A204.1 (cell line): ENCODE data around the gene TPO.
"Not testable (repeated sequence)": the region's sequence is repeated elsewhere in the genome, so short reads cannot be mapped to it uniquely, and the experiment has no call there.

Source experiments
- FAIRE-seq: peaks from 2 replicates; lab custom pipeline; 2012; peaks lifted over from hg19 to GRCh38; lab: Jason Lieb, UNC

TPO gene

GRCh38 chr2:1486670-1487069, 73.4 kb downstream of the TPO start:
- FAIRE-seq, result no peak

DNA sequence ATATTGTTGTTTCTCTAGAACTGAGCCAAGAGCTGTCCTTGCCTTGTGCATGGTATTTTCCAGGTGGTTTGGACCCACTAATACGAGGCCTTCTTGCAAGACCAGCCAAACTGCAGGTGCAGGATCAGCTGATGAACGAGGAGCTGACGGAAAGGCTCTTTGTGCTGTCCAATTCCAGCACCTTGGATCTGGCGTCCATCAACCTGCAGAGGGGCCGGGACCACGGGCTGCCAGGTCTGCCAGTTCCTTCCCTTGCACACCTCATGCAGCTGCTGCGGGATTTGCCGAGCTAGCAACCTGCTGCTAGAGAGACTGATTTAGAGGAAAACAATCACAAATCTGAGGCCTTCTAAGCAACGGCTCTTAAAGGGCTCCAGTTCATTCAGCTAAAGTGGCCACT, 74.5 kb downstream of the TPO start:
- no peak for FAIRE-seq

- FAIRE-seq, result no peak
Measured at GRCh38 chr2:1488181-1488671, 75.0 kb downstream of the TPO start.

DNA sequence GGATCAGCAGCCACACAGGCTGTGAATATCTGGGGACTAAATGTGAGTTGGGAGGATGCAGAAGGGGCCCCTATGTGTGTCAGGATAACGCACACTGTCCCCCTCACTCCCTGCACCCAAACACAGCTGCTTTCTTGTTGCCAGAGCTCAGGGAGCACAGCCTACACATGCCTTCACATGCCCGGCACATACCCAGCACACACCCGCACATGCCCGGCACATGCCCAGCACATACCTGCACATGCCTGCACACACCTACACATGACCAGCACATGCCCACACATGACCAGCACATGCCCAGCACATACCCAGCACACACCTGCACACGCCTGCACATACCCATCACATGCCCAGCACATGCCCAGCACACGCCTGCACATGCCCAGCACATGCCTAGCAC, 75.6 kb downstream of the TPO start:
- FAIRE-seq, result no peak

- no peak for FAIRE-seq
Measured at GRCh38 chr2:1489486-1489885, 76.2 kb downstream of the TPO start.

DNA sequence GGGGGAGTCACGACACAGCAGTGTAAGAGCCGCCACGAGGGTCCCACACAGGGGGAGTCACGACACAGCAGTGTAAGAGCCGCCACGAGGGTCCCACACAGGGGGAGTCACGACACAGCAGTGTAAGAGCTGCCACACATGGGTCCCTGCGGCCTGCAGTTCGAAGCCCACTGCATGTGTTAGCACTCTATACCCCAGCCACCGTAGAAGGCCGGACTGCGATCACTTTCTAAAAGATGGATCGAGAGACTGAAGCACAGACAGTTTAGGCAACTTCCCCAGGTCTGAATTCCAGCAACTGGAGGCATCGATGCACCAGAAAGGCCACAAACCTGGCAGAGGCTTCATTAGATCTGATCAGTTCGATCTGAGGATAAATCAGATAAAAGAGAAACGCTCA, 77.1 kb downstream of the TPO start:
- not testable (repeated sequence) for FAIRE-seq

DNA sequence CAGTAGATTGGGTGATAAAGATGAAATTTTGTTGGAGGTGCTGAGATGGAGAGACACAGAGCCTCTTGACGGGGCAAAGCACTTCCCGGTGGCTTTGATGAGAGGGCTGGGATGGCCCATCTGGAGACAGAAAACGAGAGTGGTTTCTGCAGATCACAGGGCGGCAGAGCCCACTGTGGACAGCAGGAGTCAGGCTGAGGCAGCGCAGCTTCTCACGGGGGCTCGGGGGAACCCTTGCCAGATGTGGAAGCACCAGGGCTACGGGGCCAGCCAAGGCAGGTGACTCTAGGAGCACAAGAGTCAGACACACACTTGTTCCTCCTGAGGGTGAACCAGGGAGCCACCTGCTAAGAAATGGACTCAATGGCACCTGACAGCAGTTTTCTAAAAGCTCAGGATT, 78.5 kb downstream of the TPO start:
- no peak for FAIRE-seq

DNA sequence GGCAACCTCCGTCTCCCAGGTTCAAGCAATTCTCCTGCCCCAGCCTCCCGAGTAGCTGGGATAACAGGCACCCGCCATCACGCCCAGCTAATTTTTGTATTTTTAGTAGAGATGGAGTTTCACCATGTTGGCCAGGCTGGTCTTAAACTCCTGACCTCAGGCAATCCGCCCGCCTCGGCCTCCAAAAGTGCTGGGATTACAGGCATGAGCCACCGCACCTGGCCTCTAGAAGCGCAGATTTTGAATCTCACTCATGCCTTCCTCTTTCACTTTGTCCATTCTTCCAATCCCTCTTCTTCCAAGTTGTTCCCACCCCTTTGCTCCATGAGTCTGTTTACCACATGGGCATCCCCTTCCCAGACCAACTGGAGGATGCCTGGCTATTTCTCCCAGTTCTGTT, 79.0 kb downstream of the TPO start:
- FAIRE-seq, result not testable (repeated sequence)

DNA sequence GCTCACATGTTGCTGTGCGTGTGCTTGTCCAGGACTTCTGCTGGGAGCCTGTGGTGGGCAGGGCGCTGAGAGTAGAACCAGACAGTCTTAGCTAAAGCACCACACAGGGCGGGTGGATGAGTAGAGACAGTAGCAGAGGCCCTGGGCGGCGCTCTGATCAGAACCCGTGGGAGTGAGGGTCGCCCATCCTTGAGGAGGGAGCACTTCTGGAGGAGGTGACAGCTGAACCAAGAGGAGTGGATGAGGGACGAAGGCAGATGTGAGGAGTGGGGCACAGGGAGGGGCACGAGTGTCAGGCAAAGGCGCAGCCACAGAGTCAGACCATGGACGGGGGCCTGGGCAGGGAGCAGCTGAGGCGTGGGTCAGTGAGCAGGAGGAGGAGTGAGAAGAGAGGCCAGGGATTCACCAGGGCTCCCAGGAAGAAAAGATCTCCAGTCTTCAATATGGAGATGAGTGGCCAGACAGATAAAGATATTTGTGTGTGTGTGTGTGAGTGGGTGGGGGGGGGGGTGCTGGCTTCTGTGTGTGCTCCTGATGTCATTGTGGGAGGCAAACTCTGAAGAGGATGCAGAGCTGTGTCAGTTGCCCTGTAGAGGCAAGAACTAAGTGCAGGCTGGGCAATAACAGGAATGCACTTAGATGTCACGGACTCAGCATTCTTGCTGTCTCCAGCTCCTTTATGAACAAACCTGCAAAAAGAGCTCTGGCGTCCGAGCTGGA, 79.6 kb downstream of the TPO start:
- no peak for FAIRE-seq

DNA sequence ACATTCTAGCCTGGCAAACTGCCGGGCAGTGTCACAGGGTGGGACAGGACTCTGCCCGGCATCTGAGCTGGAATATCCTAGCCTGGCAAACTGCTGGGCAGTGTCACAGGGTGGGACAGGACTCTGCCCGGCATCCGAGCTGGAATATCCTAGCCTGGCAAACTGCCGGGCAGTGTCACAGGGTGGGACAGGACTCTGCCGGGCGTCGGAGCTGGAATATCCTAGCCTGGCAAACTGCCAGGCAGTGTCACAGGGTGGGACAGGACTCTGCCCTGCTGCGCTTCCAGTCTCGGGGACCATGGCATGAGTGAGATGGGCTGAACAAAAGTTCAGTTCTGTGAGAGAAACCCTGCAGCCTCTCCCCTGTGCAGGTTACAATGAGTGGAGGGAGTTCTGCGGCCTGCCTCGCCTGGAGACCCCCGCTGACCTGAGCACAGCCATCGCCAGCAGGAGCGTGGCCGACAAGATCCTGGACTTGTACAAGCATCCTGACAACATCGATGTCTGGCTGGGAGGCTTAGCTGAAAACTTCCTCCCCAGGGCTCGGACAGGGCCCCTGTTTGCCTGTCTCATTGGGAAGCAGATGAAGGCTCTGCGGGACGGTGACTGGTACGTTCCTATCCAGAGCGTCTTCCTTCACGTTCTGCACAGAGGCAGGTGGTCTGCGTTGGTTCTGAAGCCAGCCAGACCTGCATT, 80.3 kb downstream of the TPO start:
- FAIRE-seq, result no peak

- no peak for FAIRE-seq
Measured at GRCh38 chr2:1494257-1494656, 81.0 kb downstream of the TPO start.

- no peak for FAIRE-seq
Measured at GRCh38 chr2:1494906-1495305, 81.6 kb downstream of the TPO start.

DNA sequence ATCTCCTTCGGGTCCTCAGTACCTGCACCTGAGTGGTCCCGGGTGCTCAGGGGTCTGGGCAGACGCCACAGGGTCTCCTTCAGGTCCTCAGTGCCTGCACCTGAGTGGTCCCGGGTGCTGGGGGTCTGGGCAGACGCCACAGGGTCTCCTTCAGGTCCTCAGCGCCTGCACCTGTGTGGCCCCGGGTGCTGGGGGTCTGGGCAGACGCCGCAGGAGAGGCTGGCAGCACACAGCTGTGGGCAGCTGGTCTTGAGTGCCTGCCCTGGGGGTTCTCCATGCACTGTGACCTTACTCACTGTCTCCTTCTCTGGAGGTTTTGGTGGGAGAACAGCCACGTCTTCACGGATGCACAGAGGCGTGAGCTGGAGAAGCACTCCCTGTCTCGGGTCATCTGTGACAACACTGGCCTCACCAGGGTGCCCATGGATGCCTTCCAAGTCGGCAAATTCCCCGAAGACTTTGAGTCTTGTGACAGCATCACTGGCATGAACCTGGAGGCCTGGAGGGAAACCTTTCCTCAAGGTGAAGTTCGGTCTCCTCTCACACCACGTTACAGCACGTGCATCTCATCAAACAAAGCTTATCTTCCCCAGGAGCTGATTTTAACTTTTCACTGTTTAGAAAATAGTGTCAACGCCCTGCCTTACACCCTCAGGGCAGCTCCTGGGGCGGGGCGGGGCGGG, 82.6 kb downstream of the TPO start:
- no peak for FAIRE-seq

DNA sequence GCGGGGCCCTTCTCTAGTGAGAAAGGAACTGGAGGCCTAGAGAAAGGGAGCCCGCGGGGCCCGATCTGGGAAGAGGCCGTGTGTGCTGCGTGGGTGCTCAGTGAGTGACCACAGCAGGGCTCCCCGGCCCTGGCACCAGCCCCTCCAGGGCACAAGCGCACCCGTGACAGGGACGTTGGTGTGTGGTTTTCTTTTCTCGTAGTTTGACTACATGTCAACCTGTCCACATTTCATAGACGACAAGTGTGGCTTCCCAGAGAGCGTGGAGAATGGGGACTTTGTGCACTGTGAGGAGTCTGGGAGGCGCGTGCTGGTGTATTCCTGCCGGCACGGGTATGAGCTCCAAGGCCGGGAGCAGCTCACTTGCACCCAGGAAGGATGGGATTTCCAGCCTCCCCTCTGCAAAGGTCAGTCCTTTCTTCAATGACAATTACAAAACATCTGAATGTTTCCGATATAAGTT, 83.1 kb downstream of the TPO start:
- no peak for FAIRE-seq

DNA sequence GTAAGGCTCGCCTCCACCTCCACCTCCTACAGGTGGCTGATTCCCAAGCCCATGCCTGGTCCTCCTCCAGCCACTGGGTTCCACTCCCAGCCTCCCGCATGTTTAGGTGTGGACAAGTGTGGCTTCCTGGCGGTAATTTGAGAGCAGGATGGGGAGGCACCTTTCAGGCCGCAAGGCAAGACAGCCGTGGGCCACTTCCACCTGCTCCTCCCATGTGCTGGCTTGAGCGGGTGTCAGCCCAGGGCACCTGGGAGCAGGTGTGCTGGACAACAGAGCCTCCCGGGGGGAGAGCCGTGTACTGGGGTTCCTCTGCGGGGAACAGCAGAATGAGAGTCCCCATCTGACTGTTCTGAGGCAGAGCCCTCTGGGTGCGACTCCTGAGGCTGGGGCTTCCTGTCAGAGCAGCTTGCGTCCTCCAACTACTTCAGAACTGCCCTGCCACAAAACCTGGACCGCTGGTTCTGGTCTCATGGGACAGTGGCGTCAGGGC, 83.9 kb downstream of the TPO start:
- FAIRE-seq, result no peak

- FAIRE-seq, result no peak
Measured at GRCh38 chr2:1498176-1498575, 84.9 kb downstream of the TPO start.

GRCh38 chr2:1499033-1499795, 86.0 kb downstream of the TPO start:
- no peak for FAIRE-seq

- no peak for FAIRE-seq
Measured at GRCh38 chr2:1501038-1501851, 88.0 kb downstream of the TPO start.

GRCh38 chr2:1501991-1502390, 88.7 kb downstream of the TPO start:
- FAIRE-seq, result no peak

GRCh38 chr2:1502891-1503304, 89.6 kb downstream of the TPO start:
- FAIRE-seq, result no peak
